IMR-90 (cell line): ENCODE measurements around the gene RAB36. TPM values are rescaled to one million over a fixed set of nuclear protein-coding genes. Genes with fewer than 3 reads are reported as not detected.

Experiments used
- ATAC-seq: fragments of 200-7000 bp; cut with Tn5 transposase; 2 replicates; pipeline ENCODE4 v1.9.1; 2020; ENCODE audit warnings: low read depth, mild to moderate bottlenecking, moderate library complexity
- BruUV-seq: library from RNA; stranded (reverse); fragments of 400-500 nt; replicated peaks from 2 replicates; lab custom pipeline; 2021; lab: Mats Ljungman, UMichigan
- CTCF ChIA-PET: fragments of 300-600 bp; formaldehyde crosslinking; extraction: SDS; loops from one replicate; lab custom pipeline; 2021; ENCODE audit warnings: antibody characterized with exemption; lab: Yijun Ruan, JAX
- POLR2A ChIA-PET: fragments of 300-600 bp; sonication (Branson Sonifier 250); formaldehyde crosslinking; loops from one replicate; lab custom pipeline; 2022; ENCODE audit warnings: antibody characterized with exemption; ENCODE audit not compliant: unreplicated experiment; lab: Charles Lee
- DNase-seq: peaks from one replicate; pipeline ENCODE4 v3.0.0; 2013
- H2AFZ ChIP-seq: replicated peaks from 2 replicates; pipeline ENCODE3; 2013; ENCODE audit warnings: low read length, mild to moderate bottlenecking; ENCODE audit not compliant: poor library complexity
- H2AK5ac ChIP-seq: 2 replicates; pipeline ENCODE4 v1.6.1; 2013; ENCODE audit warnings: low read depth, low read length, inconsistent platforms
- H2AK9ac ChIP-seq: replicated peaks from 2 replicates; pipeline ENCODE3; 2013; ENCODE audit warnings: mild to moderate bottlenecking, low read depth, low read length, moderate library complexity; ENCODE audit not compliant: poor library complexity
- H2BK120ac ChIP-seq: 2 replicates; pipeline ENCODE4 v1.6.1; 2013; ENCODE audit warnings: low read depth, low read length, inconsistent platforms
- H2BK15ac ChIP-seq: 3 replicates; pipeline ENCODE4 v1.6.1; 2013; ENCODE audit warnings: low read depth, low read length, inconsistent platforms
- H2BK20ac ChIP-seq: 2 replicates; pipeline ENCODE4 v1.6.1; 2013; ENCODE audit warnings: low read depth, mild to moderate bottlenecking, inconsistent platforms, low read length, moderate library complexity
- H2BK5ac ChIP-seq: 2 replicates; pipeline ENCODE4 v1.6.1; 2013; ENCODE audit warnings: mild to moderate bottlenecking, low read depth, low read length, inconsistent platforms; ENCODE audit not compliant: poor library complexity, severe bottlenecking
- H3K14ac ChIP-seq: replicated peaks from 2 replicates; pipeline ENCODE4 v1.6.1; 2013; ENCODE audit warnings: low read depth, low read length, inconsistent platforms
- H3K18ac ChIP-seq: 2 replicates; pipeline ENCODE4 v1.6.1; 2013; ENCODE audit warnings: low read depth, low read length, control low read depth
- H3K23ac ChIP-seq: 2 replicates; pipeline ENCODE4 v1.6.1; 2013; ENCODE audit warnings: low read depth, low read length, inconsistent platforms
- H3K27ac ChIP-seq: 2 replicates; pipeline ENCODE4 v1.5.1; 2013; ENCODE audit warnings: mild to moderate bottlenecking, control low read depth, low read length; ENCODE audit not compliant: insufficient read depth
- H3K27me3 ChIP-seq: 2 replicates; pipeline ENCODE4 v1.6.1; 2013; ENCODE audit warnings: low read length; ENCODE audit not compliant: control insufficient read depth, insufficient read depth
- H3K36me3 ChIP-seq: 2 replicates; pipeline ENCODE4 v1.6.1; 2013; ENCODE audit warnings: low read length, mixed read lengths; ENCODE audit not compliant: control insufficient read depth, insufficient read depth
- H3K4ac ChIP-seq: 2 replicates; pipeline ENCODE4 v1.6.1; 2013; ENCODE audit warnings: low read depth, low read length, inconsistent platforms
- H3K4me1 ChIP-seq: 2 replicates; pipeline ENCODE4 v1.6.1; 2013; ENCODE audit warnings: low read length, mixed read lengths; ENCODE audit not compliant: control insufficient read depth, insufficient read depth
- H3K4me2 ChIP-seq: 2 replicates; pipeline ENCODE4 v1.6.1; 2013; ENCODE audit warnings: low read depth, mild to moderate bottlenecking, control low read depth, low read length, moderate library complexity
- H3K4me3 ChIP-seq: 2 replicates; pipeline ENCODE4 v1.5.1; 2013; ENCODE audit warnings: low read depth, mild to moderate bottlenecking, control low read depth, low read length, moderate library complexity; ENCODE audit not compliant: insufficient read depth
- H3K56ac ChIP-seq: 2 replicates; pipeline ENCODE4 v1.6.1; 2013; ENCODE audit warnings: low read length, inconsistent platforms; ENCODE audit not compliant: insufficient read depth; ENCODE audit errors: extremely low read depth
- H3K79me1 ChIP-seq, 2 experiments: 2 replicates each; pipeline ENCODE4 v1.6.1; 2013; ENCODE audit warnings: low read length in 2 of 2, inconsistent platforms in 1 of 2, low read depth in 1 of 2
- H3K9ac ChIP-seq: 2 replicates; pipeline ENCODE4 v1.6.1; 2013; ENCODE audit warnings: low read depth, low read length, control low read depth
- H3K9me1 ChIP-seq: 2 replicates; pipeline ENCODE4 v1.6.1; 2013; ENCODE audit warnings: low read length, inconsistent platforms; ENCODE audit not compliant: insufficient read depth
- H3K9me3 ChIP-seq: 2 replicates; pipeline ENCODE4 v1.6.1; 2013; ENCODE audit warnings: low read length; ENCODE audit not compliant: control insufficient read depth, insufficient read depth
- H4K20me1 ChIP-seq: 2 replicates; pipeline ENCODE4 v1.6.1; 2013; ENCODE audit warnings: low read length, inconsistent platforms; ENCODE audit not compliant: insufficient read depth
- H4K5ac ChIP-seq: 2 replicates; pipeline ENCODE4 v1.6.1; 2013; ENCODE audit warnings: mild to moderate bottlenecking, low read depth, low read length, control low read depth
- H4K8ac ChIP-seq, 2 experiments: 2 replicates each; pipeline ENCODE4 v1.6.1; 2013; ENCODE audit warnings: low read depth in 2 of 2, low read length in 2 of 2, control low read depth in 1 of 2, inconsistent platforms in 1 of 2
- H4K91ac ChIP-seq: 2 replicates; pipeline ENCODE4 v1.6.1; 2013; ENCODE audit warnings: low read depth, low read length, inconsistent platforms; ENCODE audit not compliant: insufficient read depth
- CEBPB ChIP-seq: IDR thresholded peaks from 2 replicates; pipeline ENCODE4 v1.6.1; 2012; ENCODE audit warnings: low read depth, low read length, improper control_type of control experiment
- CHD1 ChIP-seq: IDR thresholded peaks from 2 replicates; pipeline ENCODE4 v1.6.1; 2012; ENCODE audit warnings: low read depth, low read length, improper control_type of control experiment
- CTCF ChIP-seq: conservative IDR thresholded peaks from 2 replicates; pipeline ENCODE4 v1.5.1; 2012; ENCODE audit warnings: mild to moderate bottlenecking, low read depth, low read length, improper control_type of control experiment
- ELK1 ChIP-seq: fragments of 150-350 bp; IDR thresholded peaks from 2 replicates; pipeline ENCODE4 v1.6.1; 2016; ENCODE audit warnings: low read depth, mild to moderate bottlenecking, low read length, moderate library complexity, borderline replicate concordance
- FOS ChIP-seq: fragments of 150-350 bp; IDR thresholded peaks from 2 replicates; pipeline ENCODE4 v1.6.1; 2016; ENCODE audit warnings: low read depth, low read length
- MAFK ChIP-seq: IDR thresholded peaks from 2 replicates; pipeline ENCODE4 v1.6.1; 2012; ENCODE audit warnings: low read depth, low read length, improper control_type of control experiment
- MAZ ChIP-seq: IDR thresholded peaks from 2 replicates; pipeline ENCODE4 v1.6.1; 2012; ENCODE audit warnings: low read depth, mild to moderate bottlenecking, low read length, improper control_type of control experiment, moderate library complexity, borderline replicate concordance
- NFE2L2 ChIP-seq: fragments of 150-350 bp; IDR thresholded peaks from 2 replicates; pipeline ENCODE4 v1.6.1; 2016; ENCODE audit warnings: low read depth, mild to moderate bottlenecking, low read length
- POLR2A ChIP-seq: IDR thresholded peaks from 2 replicates; pipeline ENCODE4 v1.6.1; 2012; ENCODE audit warnings: mild to moderate bottlenecking, low read depth, low read length
- RAD21 ChIP-seq: IDR thresholded peaks from 2 replicates; pipeline ENCODE4 v1.6.1; 2012; ENCODE audit warnings: low read length, improper control_type of control experiment
- RCOR1 ChIP-seq: IDR thresholded peaks from 2 replicates; pipeline ENCODE4 v1.6.1; 2012; ENCODE audit warnings: mild to moderate bottlenecking, low read length, improper control_type of control experiment; ENCODE audit not compliant: insufficient replicate concordance
- RFX5 ChIP-seq: IDR thresholded peaks from 2 replicates; pipeline ENCODE4 v1.8.0; 2012; ENCODE audit warnings: low read depth, mild to moderate bottlenecking, low read length, moderate library complexity
- SMC3 ChIP-seq: fragments of 150-350 bp; IDR thresholded peaks from 2 replicates; pipeline ENCODE4 v1.6.1; 2016; ENCODE audit warnings: low read depth, mild to moderate bottlenecking, antibody characterized with exemption, low read length, moderate library complexity
- USF2 ChIP-seq: fragments of 150-350 bp; IDR thresholded peaks from 2 replicates; pipeline ENCODE4 v1.6.1; 2017; ENCODE audit warnings: mild to moderate bottlenecking, antibody characterized with exemption, low read length, low read depth
- WGBS, 2 experiments: methylation state at CpG; one replicate each; pipeline versions ENCODE4 v1.1.5 to v1.1.7; 2013; ENCODE audit warnings: missing lambda C conversion rate in 2 of 2; ENCODE audit not compliant: insufficient read length in 1 of 2; ENCODE audit errors: extremely low coverage in 2 of 2; 5-methylcytosine and 5-hydroxymethylcytosine counted together
- dilution Hi-C: fragments of 300-500 bp; cut with HindIII; formaldehyde crosslinking; loops from one replicate; pipeline ENCODE4 v1.14.3; 2018; ENCODE audit warnings: low sequenced_read_pairs; ENCODE audit not compliant: unreplicated experiment
- in situ Hi-C: fragments of 300-500 bp; cut with MboI; formaldehyde crosslinking; loops from 3 replicates; pipeline ENCODE4 v1.14.3; 2019; ENCODE audit warnings: low sequenced_read_pairs, inconsistent platforms, mixed read lengths
- intact Hi-C: fragments of 100-400 bp; cut with micrococcal nuclease; formaldehyde crosslinking; loops from 2 replicates; pipeline ENCODE4 v1.10.0; 2022
- polyA plus RNA-seq, 3 experiments: library from polyadenylated mRNA; depleted of rRNA; stranded (reverse); fragments of >200 nt; gene quantifications; 2 replicates each; pipeline ENCODE4 v1.2.3, GENCODE V29; 2012; ENCODE audit warnings: low replicate concordance in 1 of 3
- total RNA-seq: library from RNA; depleted of rRNA; stranded (reverse); fragments of >200 nt; gene quantifications from 2 replicates; pipeline ENCODE4 v1.2.3, GENCODE V29; 2012

RAB36 gene
- total and polyA plus RNA-seq, 2 of the 4 experiments (the other 2 are of a cell fraction) = 3.6 to 4.0 TPM

GRCh38 chr22:23124611-23125511, 20.4 kb upstream of the RAB36 start:
- Histone ChIP-seq H3K79me1 (no peaks in the 10 kb centered on the region), H3K9me1 (no peaks in the 10 kb centered on the region), H3K14ac (no peak overlapping the region), H4K5ac (no peak overlapping the region), H4K20me1 (no peaks in the 10 kb centered on the region), H3K4me1 (peaks cover 3% of the 10 kb centered on the region; the same call in 1 of the 2 replicates), H3K27me3 (peaks cover 6% of the 10 kb centered on the region; the same call in 1 of the 2 replicates), H2AK5ac (no peak overlapping the region), H3K9me3 (no peaks in the 10 kb centered on the region), H3K18ac (no peak overlapping the region), H4K8ac (no peak overlapping the region), H2BK120ac (no peak overlapping the region), H2BK20ac (no peak overlapping the region), H2AK9ac (peak overlapping the region; percentile 58), H3K4me2 (no peak overlapping the region), H3K9ac (no peak overlapping the region), H3K36me3 (no peaks in the 10 kb centered on the region), H3K23ac (no peak overlapping the region), H3K4ac (no peak overlapping the region), H3K56ac (no peak overlapping the region), H3K27ac (no peak overlapping the region), H2AFZ (peak overlapping the region; percentile 37), H2BK5ac (no peak overlapping the region), H4K91ac (no peak overlapping the region), H2BK15ac (no peak overlapping the region), H3K4me3 (no peak overlapping the region)
- ChIA-PET POLR2A (no interaction called here), CTCF (interaction anchor here (1.0 to 2.4 kb wide), 2 partner anchors 150 to 165 kb away, joined by 3 to 5 read pairs; no protein-coding TSS in a partner anchor)
- intact Hi-C loops = loop anchor here (5.0 kb wide), 1 partner anchor 278 kb away; no protein-coding TSS in a partner anchor
- in situ Hi-C loops = loop anchor here (5.0 to 10.0 kb wide), 2 partner anchors 173 to 270 kb away; no protein-coding TSS in a partner anchor
- ATAC-seq (no peak), DNase-seq (no peak)
- BruUV-seq = no TSS peak
- 83% methylated on average over 2 of the region's 19 CpGs; no CpG with 5 or more reads in 1 of the 2 experiments for WGBS, 2 experiments
- dilution Hi-C loops = no loop called here
- TF ChIP-seq RFX5 (no peak), FOS (no peak), ELK1 (no peak), CTCF (no peak), CHD1 (no peak), CEBPB (no peak), USF2 (no peak), POLR2A (no peak), RCOR1 (no peak), MAFK (no peak), MAZ (no peak), RAD21 (no peak), NFE2L2 (no peak), SMC3 (no peak)
